WI38 (cell line): ENCODE measurements around the gene KNCN.

ENCODE experiments used
- H3K4me3 ChIP-seq: 2 replicates; pipeline ENCODE4 v1.5.1; 2011; ENCODE audit warnings: low read depth, mild to moderate bottlenecking, control low read depth, low read length
- CTCF ChIP-seq: IDR thresholded peaks from 2 replicates; pipeline ENCODE4 v1.5.1; 2012; ENCODE audit warnings: low read depth, mild to moderate bottlenecking, control low read depth, low read length

The KNCN gene

GRCh38 chr1:46508757-46509156, 42.7 kb downstream of the KNCN start:
- no peak overlapping the region for H3K4me3 ChIP-seq
- TF ChIP-seq CTCF, result no peak

- TF ChIP-seq CTCF, result no peak
- H3K4me3 ChIP-seq, result no peak overlapping the region
Observed at GRCh38 chr1:46506470-46507219, 44.8 kb downstream of the KNCN start.

- no peak for TF ChIP-seq CTCF
- no peak overlapping the region for H3K4me3 ChIP-seq
Observed at GRCh38 chr1:46503421-46503820, 48.0 kb downstream of the KNCN start.

- H3K4me3 ChIP-seq, result no peak overlapping the region
- TF ChIP-seq CTCF, result no peak
Observed at GRCh38 chr1:46501528-46501927, 49.9 kb downstream of the KNCN start.

- no peak overlapping the region for H3K4me3 ChIP-seq
- no peak for TF ChIP-seq CTCF
Observed at GRCh38 chr1:46497665-46498064, 53.8 kb downstream of the KNCN start.

- H3K4me3 ChIP-seq, result no peak overlapping the region
- TF ChIP-seq CTCF, result no peak
Observed at GRCh38 chr1:46497020-46497419, 54.4 kb downstream of the KNCN start.

- H3K4me3 ChIP-seq, result no peak overlapping the region
- no peak for TF ChIP-seq CTCF
Observed at GRCh38 chr1:46496505-46496904, 54.9 kb downstream of the KNCN start.
